Urothelium cell line (cell line): Measurements from ENCODE around the gene XPO6.

ENCODE experiments used
- DNase-seq: peaks from one replicate; pipeline ENCODE4 v3.0.0; 2011; ENCODE audit warnings: low spot score, mixed read lengths
- FAIRE-seq: peaks from 2 replicates; lab custom pipeline; 2011; peaks lifted over from hg19 to GRCh38; lab: Jason Lieb, UNC

Gene XPO6

DNA sequence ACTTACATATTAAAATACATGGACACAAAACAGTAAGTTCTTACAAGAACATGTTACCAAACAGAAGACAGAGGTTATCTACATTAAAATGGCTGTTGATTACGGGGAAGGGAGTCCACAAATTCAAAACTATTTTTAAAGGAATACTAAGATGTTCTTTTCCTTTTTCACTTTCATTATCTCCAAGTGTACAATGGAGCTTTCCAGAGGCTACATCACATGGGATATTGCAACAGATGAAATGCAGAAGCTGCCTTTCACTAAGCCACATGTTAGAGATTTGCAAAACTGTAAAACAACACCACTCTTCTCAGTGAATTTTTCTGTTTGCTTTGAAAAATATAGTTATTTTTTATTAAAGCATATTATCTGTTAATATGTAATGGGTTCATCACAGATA is 53.6 kb downstream of the XPO6 start:
- FAIRE-seq (no peak), DNase-seq (no peak)

DNA sequence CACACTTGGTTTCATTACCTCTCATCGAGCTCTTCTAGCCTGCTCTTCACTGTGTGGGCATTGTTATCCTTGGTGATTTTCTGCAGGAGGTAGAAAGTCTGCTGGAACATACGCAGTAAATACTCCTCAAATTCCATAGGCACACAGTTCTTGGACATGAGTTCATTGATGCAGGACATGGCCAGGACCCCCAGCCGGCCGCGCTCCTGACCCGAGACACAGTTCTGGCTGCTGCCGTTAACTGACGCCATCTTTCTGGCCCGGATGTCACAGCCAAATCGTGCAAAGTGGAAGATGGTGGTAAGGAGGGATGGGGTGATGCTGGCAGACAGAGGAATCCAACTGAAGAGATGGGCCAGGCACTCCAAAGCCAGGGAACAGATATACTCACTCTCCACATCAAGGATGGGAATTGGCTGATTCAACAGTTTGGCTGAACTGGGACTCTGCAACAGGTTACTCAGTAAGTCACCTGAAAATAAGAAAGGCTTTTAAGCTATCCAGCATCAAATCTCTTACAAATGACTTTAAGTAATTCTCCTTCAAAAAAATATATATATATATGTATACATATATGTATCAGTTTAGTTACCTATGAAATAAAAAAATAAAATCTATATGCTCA is 55.6 kb downstream of the XPO6 start:
- DNase-seq (no peak), FAIRE-seq (no peak)

DNA sequence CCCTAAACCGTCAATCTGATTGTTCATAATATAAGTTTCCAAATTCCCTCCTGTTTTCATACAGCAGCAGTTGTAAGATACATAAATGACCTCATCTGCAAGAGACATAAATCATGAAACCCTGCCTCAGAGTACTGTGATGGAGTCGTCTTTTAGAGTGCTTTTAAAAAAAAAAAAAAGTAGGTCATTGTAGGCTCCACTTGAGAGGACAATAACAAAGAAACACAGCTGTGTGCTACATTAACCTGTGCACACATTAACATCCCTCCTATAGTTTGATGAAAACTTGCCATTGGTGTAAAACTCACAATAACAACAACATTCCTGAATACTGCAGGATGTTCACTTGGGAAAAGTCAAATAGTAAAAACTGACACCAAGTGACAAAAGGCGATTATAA is 56.5 kb downstream of the XPO6 start:
- no peak for DNase-seq

DNA sequence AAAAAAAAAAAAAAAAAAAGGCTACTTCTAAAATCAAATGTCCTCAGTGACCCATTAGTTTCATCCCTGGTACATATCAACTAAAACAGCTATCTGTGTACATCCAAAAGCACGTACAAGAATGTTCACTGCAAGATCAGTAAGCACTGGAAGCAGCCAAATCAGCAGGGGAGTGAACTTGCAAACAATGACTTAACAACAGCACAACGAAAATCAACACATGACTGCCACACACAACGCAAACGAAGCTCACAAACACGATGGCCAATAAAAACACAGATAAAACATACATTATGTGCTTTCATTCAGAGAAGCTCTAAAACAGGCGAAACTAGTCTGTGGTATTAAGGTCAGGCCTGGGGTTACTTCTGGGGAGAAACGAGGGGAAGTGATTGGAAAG is 60.6 kb downstream of the XPO6 start:
- DNase-seq = no peak
- no peak for FAIRE-seq

More for the DNA sequence above, 56.5 kb downstream of the XPO6 start:
- FAIRE-seq = no peak

DNA sequence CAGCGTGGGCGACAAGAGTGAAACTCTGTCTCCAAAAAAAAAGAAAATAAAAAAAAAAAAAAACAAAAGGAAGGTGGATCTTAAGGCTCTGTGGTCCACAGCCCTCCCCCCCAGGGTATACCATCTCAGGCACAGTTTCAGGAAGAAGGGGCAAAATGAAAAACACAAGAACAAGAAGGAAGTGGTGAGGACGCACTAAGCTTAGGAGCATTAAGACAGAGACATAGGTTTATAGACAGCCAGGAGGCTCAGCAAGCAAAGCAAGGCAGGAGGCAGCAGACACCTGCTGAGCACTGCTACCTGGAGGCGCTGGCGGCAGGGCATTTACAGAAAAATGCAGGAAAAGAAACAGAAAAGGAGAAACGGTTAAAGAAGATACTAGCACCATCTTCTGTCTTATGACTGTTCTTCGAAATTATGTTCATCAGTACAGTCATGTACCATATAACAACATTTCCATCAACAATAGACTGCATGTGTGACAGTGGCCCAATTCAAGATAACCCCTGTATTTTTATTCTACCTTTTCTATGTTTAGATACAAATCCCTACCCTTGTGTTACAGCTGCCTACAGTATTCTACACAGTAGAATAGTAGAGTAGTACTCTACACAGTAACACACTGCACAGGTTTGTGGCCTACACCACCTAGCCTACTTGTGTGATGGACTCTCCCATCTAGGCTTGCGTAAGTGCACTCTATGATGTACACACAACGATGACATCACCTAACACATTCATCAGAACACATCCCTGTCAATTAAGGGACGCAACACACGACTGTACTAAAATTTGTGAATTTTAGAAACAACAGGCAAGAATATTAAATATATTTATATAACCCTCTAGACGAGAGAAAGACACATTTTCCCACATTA is 62.5 kb downstream of the XPO6 start:
- DNase-seq (no peak), FAIRE-seq (no peak)

DNA sequence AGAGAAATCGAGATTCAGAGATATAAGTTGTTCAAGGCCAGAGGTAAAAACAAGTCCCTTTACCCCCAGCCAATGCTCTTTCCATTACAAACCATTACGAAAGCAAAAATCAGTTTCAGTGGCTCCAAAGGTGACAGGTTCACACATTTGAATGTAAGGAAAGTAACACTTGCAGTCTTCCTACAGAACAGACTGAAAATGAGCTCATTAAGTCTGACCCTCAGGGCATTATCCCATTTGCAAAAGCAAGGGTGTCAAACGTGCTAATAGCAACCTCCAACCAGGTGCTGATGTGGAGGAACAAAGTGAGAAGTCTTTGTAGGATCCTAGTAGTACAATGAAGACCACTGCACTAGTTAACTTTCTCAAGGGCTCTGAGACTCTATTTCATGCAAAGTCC is 65.2 kb downstream of the XPO6 start:
- DNase-seq (no peak), FAIRE-seq (no peak)

DNA sequence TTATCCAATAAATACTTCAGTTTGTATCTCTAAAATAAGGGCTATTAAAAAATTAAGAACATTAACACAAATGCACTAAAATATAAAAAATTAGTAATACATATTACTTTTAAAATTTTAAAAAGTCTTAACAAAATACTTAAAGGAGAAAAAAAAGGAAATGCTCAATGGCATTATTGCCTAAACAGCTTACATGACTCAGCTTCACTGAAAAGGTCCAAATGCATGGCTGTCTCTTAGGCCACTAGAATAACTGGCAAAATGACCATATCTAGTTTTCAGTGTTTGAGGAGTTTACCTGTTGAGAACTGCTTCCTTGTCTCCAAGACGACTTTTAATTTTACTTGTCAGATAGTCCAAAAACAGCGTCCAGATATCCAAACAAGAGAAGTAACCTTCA is 66.0 kb downstream of the XPO6 start:
- FAIRE-seq = no peak
- DNase-seq = no peak

DNA sequence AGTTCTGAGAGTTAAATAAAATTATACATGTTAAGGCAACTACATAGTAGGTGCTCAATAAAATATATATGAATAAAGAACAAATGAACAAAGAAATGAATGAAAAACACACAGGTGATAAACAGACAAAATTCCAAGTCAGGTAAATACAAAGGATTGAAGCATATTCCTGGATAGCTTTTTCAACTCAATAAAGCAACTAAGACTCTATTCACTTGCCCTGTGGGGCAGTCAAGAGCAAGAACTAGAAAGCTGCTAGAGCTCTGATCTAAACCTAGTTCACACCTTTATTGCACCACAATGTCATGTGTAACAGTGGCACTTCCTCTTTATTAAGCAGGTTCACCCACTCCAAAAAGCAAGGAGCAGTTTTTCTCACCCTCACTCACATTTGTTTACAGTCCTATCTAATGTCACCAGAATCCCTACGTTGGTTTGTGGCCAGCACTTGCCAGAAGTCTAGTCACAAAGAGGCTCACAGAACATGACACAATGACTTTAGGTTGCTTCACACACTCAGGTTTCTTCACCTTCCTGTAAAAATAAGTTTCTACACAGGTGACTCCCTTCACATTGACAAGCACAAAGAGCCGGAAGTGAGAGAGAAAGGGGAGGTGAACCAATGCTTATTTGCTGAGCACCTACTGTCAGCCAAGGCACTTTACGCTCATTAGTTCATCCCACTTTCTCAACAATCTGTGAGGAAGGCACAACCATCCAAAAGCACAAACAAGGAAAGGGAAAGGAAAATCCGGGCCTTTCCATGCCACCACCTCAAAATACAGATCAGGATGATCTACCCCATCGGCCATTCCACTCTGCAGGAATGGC is 70.8 kb downstream of the XPO6 start:
- DNase-seq = no peak
- no peak for FAIRE-seq

DNA sequence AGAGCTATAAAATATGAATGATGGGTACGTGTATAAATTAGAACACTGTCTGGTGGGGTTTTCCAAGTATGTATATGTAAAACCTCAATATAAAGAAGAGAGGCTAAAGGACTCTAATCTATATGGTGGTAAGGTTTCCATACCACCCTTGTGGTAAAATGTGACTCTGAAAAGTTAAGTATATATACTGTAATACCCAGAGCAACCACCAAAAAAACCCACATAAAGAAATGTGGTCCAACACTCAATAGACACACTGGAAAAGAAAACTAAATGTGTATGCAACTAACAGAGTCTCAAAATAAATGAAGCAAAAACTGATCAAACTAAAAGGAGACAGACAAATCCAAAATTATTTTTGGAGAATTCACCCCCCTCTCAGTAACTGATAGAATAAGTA is 72.2 kb downstream of the XPO6 start:
- FAIRE-seq (no peak), DNase-seq (no peak)

DNA sequence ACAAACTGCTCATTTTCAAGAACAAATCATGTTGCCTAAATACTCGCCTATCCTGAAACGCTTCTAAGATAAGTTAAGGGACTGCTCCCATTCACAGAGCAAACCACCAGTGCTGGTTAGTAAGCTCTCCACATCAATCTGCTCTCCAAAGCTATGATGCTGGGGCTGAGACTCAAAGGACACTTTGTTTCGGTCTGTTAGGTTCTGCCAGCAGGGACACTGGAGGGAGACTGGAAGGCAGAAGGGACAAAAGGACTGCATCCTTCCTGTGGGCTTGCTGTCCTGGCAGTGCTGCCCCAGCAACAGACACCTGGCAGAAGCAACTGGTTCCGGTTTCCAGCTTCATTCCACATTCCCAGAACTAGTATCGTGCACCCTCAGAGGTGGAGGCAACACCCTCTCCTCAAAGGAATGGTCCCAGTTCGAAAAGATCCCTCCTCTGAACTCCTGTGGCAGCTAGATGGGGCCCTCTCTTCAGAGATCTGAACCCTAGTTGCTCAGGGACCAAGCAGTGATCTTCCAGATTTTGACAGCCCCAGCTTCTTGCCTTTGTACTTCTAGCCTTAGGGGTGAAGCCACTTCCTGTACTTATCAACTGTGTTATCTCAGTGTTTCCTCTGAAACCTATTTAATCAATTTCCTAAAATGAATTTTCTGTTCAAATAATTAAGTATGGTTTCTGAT is 74.9 kb downstream of the XPO6 start:
- DNase-seq = no peak
- FAIRE-seq = no peak

DNA sequence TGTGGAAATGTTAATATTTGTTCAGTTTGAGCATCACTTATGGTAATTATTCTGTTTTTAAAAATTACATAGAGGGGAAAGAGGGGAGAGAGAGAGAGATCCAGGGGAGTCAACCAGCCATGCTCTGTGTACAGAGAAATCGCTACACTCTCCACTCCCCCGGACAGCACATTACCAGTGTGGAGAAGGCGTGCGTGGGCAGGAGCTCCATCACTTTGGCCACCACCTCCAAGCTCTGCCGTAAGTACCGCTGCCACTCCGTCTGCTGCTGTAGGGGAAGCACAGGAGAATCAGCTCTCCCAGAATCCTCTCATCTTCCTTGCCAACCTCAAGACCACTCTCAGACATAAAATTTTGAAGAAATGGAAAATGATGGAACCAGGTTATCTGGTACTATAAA is 78.1 kb downstream of the XPO6 start:
- FAIRE-seq (no peak), DNase-seq (no peak)

DNA sequence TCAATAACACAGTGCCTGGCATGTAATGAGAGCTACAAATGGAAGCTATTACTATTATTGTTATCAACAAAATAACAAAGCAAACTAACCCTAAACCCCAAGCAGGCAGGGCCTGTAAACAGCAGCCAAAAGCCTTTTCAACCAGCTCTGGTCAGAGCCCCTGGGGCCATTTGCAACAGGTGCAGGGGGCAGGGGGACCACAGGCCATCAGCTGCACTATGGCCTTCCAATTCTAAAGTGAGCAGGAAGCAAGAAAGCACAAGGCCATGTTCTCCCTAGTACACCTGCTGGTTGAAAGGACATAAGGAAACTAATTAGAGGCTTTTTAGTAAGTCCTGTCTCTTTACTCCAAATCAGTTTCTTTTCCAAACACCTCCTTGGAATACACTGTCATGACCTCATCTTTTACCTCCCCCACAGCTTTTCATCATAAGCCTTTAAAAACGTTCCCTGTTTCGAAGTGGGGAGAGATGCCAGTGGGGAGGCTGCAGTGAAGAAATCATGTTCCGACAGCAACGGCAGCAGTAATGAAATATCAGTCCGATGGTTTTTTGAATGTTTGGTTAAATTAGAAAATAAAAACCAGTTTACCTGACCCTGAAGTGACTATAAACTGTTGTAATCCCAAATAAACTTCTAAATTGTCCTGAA is 79.9 kb downstream of the XPO6 start:
- DNase-seq (no peak), FAIRE-seq (no peak)

DNA sequence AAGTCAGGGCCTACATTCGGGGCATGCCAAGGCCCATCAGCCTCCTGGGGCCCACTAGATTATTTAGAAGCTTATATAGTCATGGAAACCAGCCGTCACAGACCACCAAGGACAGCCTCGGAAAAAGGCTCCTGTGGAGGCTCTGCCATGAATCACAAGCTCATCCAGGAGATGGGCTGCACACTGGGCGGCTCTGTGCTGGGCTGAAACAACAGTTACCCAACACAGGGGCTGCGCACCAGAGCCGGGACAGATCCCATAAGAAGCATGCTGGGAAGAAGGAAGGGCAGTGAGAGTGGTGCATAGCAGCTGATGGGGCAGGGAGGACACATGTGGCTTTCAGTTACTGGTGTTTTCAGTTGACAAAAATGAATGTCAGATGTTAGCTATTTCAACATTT is 80.6 kb downstream of the XPO6 start:
- FAIRE-seq (no peak), DNase-seq (no peak)

DNA sequence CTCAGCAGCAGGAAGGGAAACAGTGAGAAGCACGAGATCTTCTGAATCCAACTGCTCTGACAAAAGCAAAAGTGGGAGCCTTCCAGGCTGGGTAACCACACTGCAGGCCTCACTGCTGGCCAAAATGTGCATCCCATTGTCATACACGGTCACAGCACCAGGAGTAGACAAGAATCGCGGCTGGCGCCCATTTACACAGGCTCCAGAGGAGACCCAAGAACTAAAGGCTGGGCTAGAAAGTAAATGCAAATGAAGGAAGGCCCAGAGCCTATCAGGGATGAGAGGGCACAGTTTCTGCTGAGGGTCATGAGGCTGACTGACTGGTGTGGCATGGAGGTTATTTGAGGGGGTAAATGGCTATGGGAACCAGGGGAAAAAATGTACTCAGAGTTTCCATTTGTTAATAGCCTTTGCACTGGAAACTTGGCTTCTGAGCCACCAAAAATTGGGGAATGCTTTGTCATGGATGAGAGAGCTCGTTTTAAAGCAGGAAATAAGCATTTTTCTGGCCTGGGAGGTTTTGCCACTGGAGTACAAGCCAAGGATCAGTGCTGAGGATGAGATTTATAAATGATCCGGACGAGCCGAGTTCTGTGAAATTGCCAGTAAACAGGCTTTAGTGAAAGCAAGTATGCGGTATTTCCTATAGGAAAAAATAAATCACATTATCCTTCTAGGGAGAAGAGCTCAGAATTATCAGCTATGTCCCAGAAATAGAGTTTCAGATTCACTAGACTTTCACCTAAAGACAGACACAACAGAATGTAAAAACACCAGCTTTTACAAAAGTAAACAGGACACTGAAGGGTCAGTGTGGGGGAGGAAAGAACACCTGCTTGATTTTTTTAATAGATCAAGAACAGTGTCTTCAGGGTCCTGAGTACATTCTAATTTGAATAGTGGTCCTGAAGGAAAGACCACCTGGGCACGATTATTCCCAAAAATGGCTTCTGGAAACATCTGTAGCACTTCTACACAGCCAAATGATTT is 81.4 kb downstream of the XPO6 start:
- DNase-seq (no peak), FAIRE-seq (no peak)

DNA sequence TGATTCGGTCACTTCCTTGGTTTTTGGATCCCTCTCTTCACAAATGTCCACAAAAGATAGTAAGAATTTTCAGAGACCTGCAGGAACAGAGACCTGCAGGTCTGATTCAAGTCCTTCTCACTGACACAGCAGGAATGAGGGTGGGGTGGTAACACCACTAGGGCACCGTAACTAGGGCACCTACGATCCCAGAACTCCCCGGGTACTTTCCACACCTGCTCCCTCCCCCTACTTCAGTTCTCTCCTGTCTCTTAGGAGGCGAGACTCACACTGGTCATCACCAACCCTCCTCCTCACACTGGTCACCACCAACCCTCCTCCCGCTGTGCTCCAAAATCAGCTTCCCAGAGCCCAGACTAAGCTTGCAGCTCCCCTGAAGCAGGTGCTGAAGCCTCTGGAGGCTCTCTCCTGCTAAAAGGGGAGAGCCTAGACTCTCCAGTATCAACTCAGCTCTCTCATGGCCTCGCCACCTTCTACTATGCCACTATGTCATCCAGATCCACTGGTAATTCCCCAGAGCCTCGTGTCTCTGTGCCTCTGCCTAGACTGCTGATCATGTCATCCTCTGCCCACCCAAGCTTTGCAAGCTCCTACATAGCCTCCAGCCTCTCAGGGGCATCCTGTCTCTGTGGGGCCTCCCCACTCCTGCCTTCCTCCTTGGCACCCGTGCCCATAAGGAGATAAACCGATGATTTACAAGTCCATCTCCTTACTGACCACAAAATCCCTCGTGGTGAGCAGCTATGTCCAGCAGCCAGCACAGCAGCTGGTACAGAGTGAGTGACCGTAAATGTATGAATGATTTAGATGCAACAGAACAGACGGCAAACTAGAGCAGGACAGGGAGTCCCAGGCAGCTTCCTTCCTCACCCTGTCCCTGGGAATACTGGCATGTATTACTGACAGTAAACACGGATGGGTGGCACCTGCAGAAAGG is 84.8 kb downstream of the XPO6 start:
- no peak for FAIRE-seq
- DNase-seq = no peak

DNA sequence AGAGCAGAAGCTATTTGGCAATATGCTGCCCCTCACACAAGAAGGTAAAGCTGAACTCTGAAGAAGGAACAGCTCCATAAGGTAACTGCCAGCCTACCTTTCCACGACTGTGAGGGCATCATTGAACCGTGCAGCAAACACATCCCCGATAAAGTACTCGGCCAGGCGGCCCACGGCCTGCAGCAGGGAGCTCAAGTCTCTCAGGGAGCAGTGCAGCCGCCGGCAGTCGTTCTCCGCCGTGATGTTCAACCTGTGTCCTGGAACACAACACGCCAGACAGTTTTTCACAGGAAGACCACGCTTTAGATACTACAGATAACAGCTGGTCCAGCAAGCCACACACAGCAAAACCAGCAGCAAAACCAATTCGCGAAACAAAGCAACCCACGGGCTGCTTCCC is 86.2 kb downstream of the XPO6 start:
- DNase-seq = no peak
- no peak for FAIRE-seq

DNA sequence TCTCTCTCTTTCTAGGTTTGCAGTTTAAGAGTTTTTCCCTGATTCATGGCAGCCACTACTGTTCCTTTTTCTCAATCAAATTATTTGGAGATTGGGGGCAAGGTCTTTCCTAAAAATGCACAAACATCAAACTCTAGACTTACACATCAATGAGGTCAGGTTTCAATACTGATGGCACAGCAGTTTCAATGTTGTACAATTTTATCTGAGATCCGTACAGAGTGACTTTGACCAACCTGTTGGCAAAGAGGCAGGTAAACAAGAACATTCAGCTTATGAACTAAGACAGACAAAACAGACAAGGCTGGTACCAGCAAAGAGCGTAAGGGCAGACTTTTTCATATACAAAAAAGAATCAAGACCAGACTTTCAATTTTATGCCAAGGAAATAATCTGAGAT is 90.2 kb downstream of the XPO6 start:
- FAIRE-seq (no peak), DNase-seq (no peak)

DNA sequence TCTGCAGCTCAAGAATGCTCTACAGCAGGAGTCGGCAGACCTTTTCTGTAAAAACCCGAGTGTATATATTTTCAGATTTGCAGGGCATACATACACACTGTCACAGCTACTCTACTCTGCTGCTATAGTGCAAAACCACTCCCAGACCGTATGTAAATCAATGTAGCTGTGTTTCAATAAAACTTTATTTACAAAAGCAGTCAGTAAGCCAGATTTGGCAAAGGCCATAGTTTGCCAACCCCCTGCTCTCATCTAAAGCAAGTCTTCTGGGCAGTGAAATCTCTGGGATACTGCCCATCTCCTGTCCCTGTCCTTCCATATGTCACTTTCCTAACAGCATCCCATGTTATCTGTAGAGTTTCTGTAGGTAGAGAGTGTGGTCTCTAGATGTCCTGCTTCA is 91.0 kb downstream of the XPO6 start:
- DNase-seq (no peak), FAIRE-seq (no peak)
